GM18868 (cell line): ENCODE measurements around the gene PCDHGA4.
"Not testable (repeated sequence)": the region's sequence is repeated elsewhere in the genome, so short reads cannot be mapped to it uniquely, and the experiment has no call there.

Source experiments
- ATAC-seq: cut with Tn5 transposase; IDR thresholded peaks from one replicate; pipeline ENCODE4 v1.9.1; 2021; ENCODE audit warnings: mild to moderate bottlenecking, moderate library complexity; ENCODE audit not compliant: unreplicated experiment

PCDHGA4 gene

DNA sequence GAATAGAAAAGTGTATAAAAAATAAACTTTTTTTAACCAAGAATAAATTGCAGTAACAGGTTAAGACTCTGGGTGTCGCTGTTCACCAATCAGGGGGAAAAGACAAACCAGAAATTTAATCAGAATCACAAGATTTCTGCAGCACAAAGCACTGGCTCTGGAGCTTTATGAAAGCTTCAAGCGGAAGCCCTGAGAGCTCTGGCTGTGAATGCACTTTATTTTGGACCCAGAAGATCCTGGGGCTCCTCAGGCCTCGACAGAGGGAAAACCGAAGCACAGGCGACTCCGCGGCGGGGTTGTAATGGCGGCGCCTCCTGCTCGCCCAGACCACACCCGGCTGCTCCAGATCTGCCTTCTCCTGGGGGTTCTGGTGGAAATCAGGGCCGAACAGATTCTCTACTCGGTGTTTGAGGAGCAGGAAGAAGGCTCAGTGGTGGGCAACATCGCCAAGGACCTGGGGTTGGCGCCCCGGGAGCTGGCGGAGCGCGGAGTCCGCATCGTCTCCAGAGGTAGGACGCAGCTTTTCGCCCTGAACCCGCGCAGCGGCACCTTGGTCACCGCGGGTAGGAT lies at the start of gene PCDHGA4:
TSS of gene PCDHGA4 (plus strand) at position 122 of the 570 bp plus-strand sequence. CDS start at position 209, 87 bp downstream.
- peak; percentile 37 for ATAC-seq

DNA sequence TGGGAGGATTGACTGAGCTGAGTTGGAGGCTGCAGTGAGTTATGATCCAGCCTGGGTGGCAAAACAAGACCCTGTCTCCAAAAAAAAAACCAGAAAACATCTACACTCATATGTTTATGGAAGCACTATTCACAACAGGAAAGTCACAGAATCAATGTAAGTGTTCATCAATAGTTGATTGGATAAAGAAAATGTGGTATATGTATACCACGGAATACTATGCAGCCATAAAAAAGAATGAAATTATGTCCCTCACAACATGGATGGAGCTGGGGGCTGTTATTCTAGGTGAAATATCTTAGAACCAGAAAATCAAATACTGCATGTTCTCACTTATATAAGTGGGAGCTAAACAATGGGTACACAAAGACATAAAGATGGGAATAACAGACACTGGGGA lies 48.2 kb upstream of the PCDHGA4 start:
- no peak for ATAC-seq

DNA sequence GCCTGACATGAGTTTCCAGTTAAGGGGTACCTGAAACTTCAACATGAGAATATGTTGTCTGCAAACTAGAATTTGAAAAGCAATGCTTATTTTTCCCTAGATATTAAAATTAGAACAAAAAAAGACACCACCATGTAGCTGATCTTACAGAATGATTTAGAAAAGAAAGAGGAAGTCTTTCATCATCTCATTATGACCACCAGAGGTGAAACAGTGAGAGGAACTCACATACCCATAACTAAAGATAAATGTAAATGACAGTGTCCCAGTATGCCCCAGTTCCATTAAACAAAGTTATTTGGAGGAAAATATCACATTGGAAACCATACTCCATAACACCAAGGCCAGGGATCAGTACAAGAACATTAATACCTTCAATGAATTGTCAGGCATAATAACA lies 41.1 kb upstream of the PCDHGA4 start:
- peak; percentile 69 for ATAC-seq

DNA sequence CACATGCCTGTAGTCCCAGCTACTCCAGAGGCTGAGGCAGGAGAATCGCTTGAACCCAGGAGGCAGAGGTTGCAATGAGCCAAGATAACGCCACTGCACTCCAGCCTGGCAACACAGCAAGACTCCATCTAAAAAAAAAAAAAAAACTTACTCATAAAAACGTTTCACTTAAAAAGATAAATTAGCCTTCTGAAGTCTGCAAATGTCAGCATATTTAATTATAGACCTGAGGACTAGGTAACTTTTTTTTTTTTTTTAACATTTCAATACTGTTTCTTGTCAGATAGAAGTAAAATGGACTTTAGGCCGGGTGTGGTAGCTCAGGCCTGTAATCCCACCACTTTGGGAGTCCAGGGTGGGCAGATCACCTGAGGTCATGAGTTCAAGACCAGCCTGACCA lies 37.9 kb upstream of the PCDHGA4 start:
- not testable (repeated sequence) for ATAC-seq

DNA sequence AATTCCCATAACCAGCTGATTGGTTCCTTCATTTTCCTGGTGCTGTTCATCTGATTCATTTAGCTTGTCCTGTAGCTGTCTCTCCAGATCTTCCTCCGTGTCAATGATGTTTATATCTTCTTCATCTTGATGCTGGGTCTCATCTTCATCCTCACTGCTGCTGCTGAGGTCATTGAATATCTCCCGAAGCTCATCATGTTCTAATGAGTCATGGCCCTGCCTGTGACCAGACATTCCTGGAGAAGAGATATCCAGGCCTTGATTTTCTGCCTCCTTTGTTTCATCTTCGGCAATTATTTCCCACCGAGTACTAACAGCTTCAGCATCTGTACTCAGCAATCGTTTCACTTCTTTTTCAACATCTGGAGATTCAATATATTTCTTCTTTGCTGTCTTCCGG lies 35.6 kb upstream of the PCDHGA4 start:
- ATAC-seq: no peak

DNA sequence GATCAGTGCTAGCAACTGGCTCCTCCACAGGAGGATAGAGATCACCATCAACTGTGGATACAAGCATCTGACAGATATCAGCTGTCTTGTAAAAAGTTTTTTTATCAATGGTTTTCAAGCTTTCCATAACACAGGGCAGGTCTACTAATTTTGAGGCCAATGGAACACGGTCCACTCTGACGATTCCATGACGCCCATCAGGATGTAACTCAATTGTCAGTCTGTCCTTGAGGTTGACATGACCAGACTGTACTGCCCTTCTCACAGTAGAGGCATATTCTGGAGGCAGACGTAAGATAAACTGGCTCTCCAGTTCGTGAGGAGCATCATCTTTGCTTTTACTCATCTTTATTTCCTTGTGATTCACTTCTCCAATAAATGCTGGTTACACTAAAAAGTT lies 35.1 kb upstream of the PCDHGA4 start:
- ATAC-seq: no peak

DNA sequence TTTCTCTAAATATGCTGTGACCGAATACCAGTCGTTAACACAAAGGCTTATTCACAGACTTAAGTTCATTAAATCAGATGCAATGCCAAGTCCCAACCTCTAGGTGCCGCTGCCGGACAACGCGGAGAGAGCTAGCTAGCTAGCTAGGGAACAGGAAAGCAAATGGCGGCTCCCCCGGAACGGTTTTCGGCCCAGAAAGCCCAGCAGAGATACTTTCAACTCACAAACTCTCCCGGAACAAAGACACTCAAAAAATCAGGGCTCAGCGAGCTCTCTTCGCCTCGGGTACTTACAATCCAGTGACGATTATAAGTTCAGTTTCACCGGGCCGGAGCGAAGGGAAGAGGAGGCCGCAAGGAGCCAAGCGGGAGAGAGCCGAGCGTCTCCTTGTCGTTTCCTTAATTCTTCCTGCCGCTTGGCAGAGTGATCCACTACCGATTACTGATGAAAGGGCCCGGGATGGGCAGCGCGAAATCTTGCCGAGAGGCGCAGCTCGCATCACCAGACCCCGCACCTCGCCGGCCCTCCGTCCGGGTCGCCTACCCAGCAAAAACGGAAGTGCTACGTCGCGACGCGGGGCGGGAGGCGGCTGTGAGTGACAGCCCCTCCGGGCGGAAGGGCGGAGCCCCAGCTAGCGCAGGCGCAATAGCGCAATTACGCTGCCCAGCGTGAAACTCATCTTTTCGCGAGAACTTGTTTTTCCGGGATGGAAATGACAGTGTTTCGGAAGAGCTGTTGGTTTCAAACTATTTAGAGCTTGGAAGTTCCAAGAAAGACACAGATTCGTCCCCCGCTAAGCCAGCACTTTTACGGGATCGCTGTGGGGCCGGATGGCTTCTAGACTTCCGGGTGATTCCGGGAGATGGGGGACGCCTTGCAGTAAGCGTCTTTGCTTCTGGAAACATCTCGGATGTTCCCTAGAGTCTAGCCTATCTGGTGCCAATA lies 34.3 kb upstream of the PCDHGA4 start, which contains the start of gene TAF7:
TSS of gene TAF7 (minus strand) at position 560 of the 945 bp plus-strand sequence. CDS start 740 bp downstream, outside the sequence.
- peak; percentile 86 for ATAC-seq

DNA sequence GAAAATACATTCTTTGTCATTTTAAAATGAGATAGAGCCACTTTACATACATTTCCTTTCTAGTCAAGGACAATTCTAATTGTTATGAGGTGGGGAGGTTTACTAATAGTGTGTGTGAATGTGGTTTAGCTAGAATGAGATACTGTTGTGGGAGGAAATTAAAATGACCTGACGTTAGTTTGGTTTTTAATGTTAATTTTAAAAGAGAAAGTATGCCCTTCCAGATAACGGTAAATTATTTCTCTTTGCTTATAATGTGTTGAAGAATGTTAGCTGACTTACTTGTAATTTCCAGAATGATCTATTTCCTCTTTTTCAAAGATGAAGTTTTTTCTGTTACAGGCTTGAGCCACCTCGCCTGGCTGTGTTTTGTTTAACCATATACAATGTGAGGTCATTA lies 32.6 kb upstream of the PCDHGA4 start:
- ATAC-seq: peak; percentile 27

DNA sequence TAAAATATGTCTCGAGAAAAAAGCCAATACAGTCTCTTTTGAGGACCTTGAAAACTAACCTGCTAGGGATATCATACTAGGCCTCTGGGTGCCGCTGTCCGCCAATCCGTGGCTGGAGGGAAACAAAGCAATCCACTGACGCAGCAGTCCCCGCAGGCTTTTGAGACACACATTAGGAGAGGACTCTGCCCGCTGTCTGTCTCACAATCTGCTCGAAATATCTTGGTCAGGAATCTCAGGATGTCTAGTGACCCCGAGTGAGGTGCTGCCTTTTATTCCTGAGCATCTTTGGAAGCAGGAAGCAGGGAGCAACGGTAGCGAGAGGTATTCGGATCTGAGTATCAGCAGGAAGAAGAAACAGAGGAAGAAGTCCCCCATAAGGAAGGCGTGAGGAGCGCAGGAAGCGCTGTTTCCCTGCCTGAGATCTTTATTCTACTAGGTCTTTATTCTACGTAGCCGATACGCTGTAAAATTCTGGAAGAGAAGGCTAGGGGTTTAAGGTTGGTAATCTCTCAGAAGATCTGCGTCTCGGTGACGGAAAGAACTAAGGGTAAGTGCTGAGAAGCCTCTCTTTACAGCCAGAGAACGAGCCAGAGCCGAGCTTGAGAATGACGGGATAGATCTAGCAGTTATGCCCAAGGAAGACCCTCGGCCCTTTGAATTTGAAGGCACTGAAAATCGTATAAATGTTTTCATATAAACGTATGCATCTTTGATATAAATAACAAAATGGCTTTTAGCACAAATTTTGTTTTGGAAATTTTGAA lies 28.6 kb upstream of the PCDHGA4 start:
- ATAC-seq: peak; percentile 74

DNA sequence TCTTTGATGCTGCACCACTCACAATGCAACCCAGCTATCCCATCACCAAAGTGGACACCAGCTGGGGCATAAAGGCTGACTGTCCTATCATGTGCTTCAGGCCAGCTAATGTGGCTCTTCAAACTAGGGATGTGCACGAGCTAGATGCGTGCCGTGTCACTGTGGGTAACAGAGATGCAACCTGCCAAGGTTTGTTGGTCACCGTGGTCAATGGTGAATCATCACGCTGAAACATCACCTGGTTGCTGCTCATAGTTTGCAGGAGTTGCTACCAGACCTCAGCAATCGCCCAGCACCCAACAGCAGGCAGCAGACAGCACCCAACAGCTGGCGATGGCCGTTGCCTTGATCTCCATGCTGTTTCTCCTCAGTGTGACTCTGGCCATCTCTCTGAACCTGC lies 26.6 kb upstream of the PCDHGA4 start:
- ATAC-seq: no peak

DNA sequence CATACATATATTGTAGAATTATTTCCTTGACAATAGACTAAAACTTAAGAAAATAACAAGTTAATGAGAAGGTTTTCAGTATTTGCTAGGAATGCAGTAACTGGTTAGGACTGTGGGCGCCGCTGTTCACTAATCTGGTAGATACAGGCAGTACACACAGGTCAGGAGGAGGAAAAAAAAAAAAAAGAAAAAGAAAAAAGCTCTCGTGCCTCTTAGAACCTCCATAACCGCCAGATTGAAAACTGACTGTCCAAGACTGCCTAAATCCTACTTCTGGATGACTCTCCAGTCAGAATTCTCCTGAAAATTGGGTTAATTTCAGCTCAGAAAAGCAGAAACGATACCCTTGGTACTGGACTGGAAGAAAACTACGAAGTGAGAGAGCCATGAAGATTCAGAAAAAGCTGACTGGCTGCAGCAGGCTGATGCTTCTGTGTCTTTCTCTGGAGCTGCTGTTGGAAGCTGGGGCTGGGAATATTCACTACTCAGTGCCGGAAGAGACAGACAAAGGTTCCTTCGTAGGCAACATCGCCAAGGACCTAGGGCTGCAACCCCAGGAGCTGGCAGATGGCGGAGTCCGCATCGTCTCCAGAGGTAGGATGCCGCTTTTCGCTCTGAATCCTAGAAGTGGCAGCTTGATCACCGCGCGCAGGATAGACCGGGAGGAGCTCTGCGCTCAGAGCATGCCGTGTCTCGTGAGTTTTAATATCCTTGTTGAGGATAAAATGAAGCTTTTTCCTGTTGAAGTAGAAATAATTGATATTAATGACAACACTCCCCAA lies 24.3 kb upstream of the PCDHGA4 start, which contains the start of gene PCDHGA1:
TSS of gene PCDHGA1 (plus strand) at position 216 of the 782 bp plus-strand sequence.
- ATAC-seq: peak; percentile 73

DNA sequence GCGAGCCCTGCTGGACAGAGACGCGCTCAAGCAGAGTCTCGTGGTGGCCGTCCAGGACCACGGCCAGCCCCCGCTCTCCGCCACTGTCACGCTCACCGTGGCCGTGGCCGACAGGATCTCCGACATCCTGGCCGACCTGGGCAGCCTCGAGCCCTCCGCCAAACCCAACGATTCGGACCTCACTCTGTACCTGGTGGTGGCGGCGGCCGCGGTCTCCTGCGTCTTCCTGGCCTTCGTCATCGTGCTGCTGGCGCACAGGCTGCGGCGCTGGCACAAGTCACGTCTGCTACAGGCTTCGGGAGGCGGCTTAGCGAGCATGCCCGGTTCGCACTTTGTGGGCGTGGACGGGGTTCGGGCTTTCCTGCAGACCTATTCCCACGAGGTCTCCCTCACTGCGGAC lies 22.2 kb upstream of the PCDHGA4 start:
- not testable (repeated sequence) for ATAC-seq

DNA sequence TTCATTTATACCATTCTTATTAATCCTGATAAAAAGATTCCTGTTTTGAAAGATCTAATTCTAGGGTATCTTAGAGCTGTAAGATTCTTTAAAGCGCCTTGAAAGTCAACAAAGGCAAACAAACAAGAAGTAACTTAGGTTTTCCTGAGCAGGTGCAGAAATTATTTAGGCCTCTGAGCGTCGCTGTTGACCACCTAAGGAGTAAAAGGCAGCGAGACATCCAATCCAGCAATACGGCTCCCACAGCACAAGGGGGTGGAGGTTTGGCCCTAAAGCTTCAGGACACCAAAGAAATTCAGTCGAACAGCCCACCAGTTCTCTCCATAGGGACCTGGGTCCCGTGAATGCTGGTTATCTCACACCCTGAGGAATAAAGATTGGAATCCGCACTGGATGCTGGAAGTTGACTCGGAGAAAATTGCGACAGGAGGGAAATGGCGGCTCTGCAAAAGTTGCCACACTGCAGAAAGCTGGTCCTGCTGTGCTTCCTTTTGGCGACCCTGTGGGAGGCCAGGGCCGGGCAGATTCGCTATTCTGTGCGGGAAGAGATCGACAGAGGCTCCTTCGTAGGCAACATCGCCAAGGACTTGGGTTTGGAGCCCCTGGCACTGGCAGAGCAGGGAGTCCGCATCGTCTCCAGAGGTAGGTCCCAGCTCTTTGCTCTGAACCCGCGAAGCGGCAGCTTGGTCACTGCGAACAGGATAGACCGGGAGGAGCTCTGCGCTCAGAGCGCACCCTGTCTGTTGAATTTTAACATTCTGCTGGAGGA lies 16.1 kb upstream of the PCDHGA4 start, which contains the start of gene PCDHGA2:
TSS of gene PCDHGA2 (plus strand) at position 223 of the 769 bp plus-strand sequence.
- ATAC-seq: peak; percentile 94

DNA sequence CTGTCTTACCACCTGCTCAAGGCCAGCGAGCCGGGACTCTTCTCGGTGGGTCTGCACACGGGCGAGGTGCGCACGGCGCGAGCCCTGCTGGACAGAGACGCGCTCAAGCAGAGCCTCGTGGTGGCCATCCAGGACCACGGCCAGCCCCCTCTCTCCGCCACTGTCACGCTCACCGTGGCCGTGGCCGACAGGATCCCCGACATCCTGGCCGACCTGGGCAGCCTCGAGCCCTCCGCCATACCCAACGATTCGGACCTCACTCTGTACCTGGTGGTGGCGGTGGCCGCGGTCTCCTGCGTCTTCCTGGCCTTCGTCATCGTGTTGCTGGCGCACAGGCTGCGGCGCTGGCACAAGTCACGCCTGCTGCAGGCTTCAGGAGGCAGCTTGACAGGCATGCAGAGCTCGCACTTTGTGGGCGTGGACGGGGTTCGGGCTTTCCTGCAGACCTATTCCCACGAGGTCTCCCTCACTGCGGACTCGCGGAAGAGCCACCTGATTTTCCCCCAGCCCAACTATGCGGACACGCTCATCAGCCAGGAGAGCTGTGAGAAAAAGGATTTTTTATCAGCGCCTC lies 14.0 kb upstream of the PCDHGA4 start:
- not testable (repeated sequence) for ATAC-seq

DNA sequence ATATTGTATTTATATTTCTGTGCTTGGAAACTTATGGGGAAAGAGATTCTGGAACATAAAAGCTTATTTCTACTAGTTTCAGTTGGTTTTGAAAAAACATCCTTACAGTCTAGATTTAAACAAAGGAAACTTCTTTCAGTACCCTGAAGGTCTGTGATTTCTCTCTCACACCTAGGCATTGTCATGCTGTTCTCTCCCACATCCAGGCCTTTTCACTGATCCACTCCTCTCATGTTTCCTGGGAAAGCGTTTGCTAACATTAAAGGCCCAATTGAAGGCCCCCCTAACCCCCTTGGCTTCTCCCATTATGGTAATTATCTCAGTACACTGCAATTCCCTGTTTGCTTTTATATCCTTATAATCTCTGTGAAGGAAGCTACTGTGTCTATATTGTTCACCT lies 12.0 kb upstream of the PCDHGA4 start:
- ATAC-seq: no peak

DNA sequence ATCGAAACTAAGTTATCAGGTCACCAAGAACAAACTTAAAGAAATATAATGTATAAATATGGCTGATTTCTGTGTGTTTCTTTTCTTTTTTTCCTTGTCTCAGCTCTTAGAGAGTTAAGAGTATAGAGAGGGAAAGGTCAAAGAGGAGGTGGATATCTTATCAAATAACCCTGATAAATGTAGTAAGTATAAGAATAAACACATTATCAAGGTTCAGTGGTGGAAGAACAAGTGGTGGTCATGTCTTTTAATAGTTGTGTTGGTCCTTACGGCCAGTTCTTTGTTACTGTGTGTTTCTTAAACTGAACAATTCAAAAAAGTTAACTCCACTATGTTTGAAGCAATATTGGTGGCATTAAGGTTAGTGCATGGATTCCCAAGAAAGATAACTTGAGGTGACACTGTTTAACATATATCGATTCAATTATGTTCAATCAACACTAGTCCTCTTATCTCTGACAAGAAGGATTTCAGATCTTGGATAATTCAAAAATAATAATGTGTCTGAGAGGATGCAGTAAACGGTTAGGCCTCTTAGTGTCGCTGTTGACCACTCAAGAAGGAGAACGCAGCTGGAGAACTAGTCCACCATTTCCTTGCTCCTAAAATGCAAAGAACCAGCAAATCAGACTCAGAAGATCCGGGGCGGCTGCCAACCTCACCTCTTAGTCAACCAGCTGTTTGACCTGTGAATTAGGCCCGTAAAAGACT lies 11.4 kb upstream of the PCDHGA4 start, which contains the start of gene PCDHGA3:
TSS of gene PCDHGA3 (plus strand) at position 588 of the 711 bp plus-strand sequence. CDS start 205 bp downstream, outside the sequence.
- ATAC-seq: peak; percentile 79

DNA sequence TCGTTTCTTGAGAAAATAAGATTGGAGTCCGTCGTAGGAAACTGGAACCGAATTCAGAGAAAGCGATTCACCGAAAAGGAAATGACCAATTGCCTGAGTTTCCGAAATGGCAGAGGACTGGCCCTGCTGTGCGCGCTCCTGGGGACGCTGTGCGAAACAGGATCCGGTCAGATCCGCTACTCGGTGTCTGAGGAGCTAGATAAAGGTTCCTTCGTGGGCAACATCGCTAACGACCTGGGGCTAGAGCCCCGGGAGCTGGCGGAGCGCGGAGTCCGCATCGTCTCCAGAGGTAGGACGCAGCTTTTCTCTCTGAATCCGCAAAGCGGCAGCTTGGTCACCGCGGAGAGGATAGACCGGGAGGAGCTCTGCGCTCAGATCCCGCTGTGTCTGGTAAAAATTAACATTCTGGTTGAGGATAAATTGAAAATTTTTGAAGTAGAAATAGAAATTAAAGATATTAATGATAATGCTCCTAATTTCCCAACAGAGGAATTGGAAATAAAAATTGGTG lies 10.8 kb upstream of the PCDHGA4 start:
- ATAC-seq: peak; percentile 67

DNA sequence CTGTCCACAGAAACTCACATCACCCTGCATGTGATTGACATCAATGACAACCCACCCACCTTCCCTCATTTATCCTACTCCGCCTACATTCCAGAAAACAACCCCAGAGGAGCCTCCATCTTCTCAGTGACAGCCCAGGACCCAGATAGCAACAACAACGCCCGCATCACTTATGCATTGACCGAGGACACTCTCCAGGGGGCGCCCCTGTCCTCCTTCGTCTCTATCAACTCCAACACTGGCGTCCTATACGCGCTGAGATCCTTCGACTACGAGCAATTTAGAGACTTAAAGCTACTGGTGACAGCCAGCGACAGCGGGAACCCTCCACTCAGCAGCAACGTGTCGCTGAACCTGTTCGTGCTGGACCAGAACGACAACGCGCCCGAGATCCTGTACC lies 9.5 kb upstream of the PCDHGA4 start:
- no peak for ATAC-seq
